OCI-LY3 (cell line): Measurements from ENCODE around the gene TAPT1.

Source experiments
- H2AFZ ChIP-seq: fragments of 200-600, 300-600 bp; shearing (Covaris generic); 2 replicates; pipeline ENCODE4 v1.6.0; 2014; ENCODE audit warnings: antibody characterized with exemption, low read depth, low read length
- H3K27ac ChIP-seq: fragments of 200-600, 300-600 bp; sonication (generic); 2 replicates; pipeline ENCODE4 v1.5.1; 2014; ENCODE audit warnings: mild to moderate bottlenecking, low read length, moderate library complexity, mixed read lengths
- H3K27me3 ChIP-seq: fragments of 200-600, 300-600 bp; sonication (generic); 2 replicates; pipeline ENCODE4 v1.6.1; 2014; ENCODE audit warnings: low read depth, low read length, mixed read lengths
- H3K36me3 ChIP-seq: fragments of 200-600, 300-600 bp; sonication (generic); replicated peaks from 2 replicates; pipeline ENCODE3; 2014; ENCODE audit warnings: low read depth, low read length, mixed read lengths
- H3K4me1 ChIP-seq: fragments of 300-600, 200-600 bp; sonication (generic); 2 replicates; pipeline ENCODE4 v1.6.1; 2014; ENCODE audit warnings: low read length, mixed read lengths
- H3K4me2 ChIP-seq: fragments of 200-600, 300-600 bp; sonication (generic); 2 replicates; pipeline ENCODE4 v1.6.1; 2014; ENCODE audit warnings: low read length, mixed read lengths
- H3K4me3 ChIP-seq: fragments of 300-600, 200-600 bp; sonication (generic); 2 replicates; pipeline ENCODE4 v1.5.1; 2014; ENCODE audit warnings: antibody characterized with exemption, mild to moderate bottlenecking, low read length, moderate library complexity
- H3K79me2 ChIP-seq: fragments of 300-600, 200-600 bp; shearing (Covaris generic); 2 replicates; pipeline ENCODE4 v1.6.1; 2014; ENCODE audit warnings: mild to moderate bottlenecking, low read length, mixed read lengths
- H3K9ac ChIP-seq: fragments of 300-600, 200-600 bp; shearing (Covaris generic); 2 replicates; pipeline ENCODE4 v1.6.0; 2014; ENCODE audit warnings: mild to moderate bottlenecking, low read length, moderate library complexity
- H3K9me3 ChIP-seq: fragments of 200-600, 300-600 bp; shearing (Covaris generic); 2 replicates; pipeline ENCODE4 v1.6.1; 2014; ENCODE audit warnings: low read length, mixed read lengths; ENCODE audit not compliant: insufficient read depth
- H4K20me1 ChIP-seq: fragments of 200-600, 300-600 bp; sonication (generic); 2 replicates; pipeline ENCODE4 v1.6.1; 2016; ENCODE audit warnings: low read length, mixed read lengths; ENCODE audit not compliant: insufficient read depth
- CTCF ChIP-seq: fragments of 200-600, 300-600 bp; sonication (generic); IDR thresholded peaks from 2 replicates; pipeline ENCODE4 v1.5.1; 2014; ENCODE audit warnings: antibody characterized with exemption, low read length, low read depth
- EZH2phosphoT487 ChIP-seq: fragments of 200-600 bp; shearing (Covaris generic); IDR thresholded peaks from 2 replicates; pipeline ENCODE4 v1.6.1; 2018; ENCODE audit warnings: antibody characterized with exemption, mixed run types, low read depth

The TAPT1 gene

GRCh38 chr4:16213121-16213520 lies 13.2 kb downstream of the TAPT1 start:
- Histone ChIP-seq H3K9me3 (no peaks in the 10 kb centered on the region), H3K79me2 (peaks cover 14% of the 10 kb centered on the region; the same call in 1 of the 2 replicates), H4K20me1 (peaks cover 16% of the 10 kb centered on the region), H3K4me3 (no peak overlapping the region), H3K27me3 (no peaks in the 10 kb centered on the region), H3K4me2 (no peak overlapping the region), H2AFZ (no peak overlapping the region), H3K4me1 (peaks cover 14% of the 10 kb centered on the region), H3K9ac (no peak overlapping the region), H3K36me3 (peaks cover 3% of the 10 kb centered on the region), H3K27ac (no peak overlapping the region)
- TF ChIP-seq CTCF (no peak), EZH2phosphoT487 (no peak)

- no peak overlapping the region for H3K9ac ChIP-seq
- H4K20me1 ChIP-seq: peaks cover 12% of the 10 kb centered on the region; the same call in 1 of the 2 replicates
- H3K4me2 ChIP-seq: no peak overlapping the region
- H3K4me3 ChIP-seq: no peak overlapping the region
- H3K79me2 ChIP-seq: peaks cover 10% of the 10 kb centered on the region; the same call in 1 of the 2 replicates
- no peaks in the 10 kb centered on the region for H3K27me3 ChIP-seq
- H2AFZ ChIP-seq: no peak overlapping the region
- peaks cover 7% of the 10 kb centered on the region for H3K4me1 ChIP-seq
- no peaks in the 10 kb centered on the region for H3K9me3 ChIP-seq
- H3K27ac ChIP-seq: no peak overlapping the region
- peaks cover 3% of the 10 kb centered on the region for H3K36me3 ChIP-seq
- TF ChIP-seq EZH2phosphoT487 (no peak), CTCF (no peak)
Measured at GRCh38 chr4:16212138-16212782, 14.0 kb downstream of the TAPT1 start.

GRCh38 chr4:16207409-16207808 lies 18.9 kb downstream of the TAPT1 start:
- Histone ChIP-seq H3K4me3 (no peak overlapping the region), H3K9ac (no peak overlapping the region), H3K4me1 (peaks cover 4% of the 10 kb centered on the region), H2AFZ (no peak overlapping the region), H3K27me3 (no peaks in the 10 kb centered on the region), H4K20me1 (peaks cover 7% of the 10 kb centered on the region; the same call in 1 of the 2 replicates), H3K27ac (no peak overlapping the region), H3K79me2 (no peaks in the 10 kb centered on the region), H3K4me2 (no peak overlapping the region), H3K9me3 (no peaks in the 10 kb centered on the region), H3K36me3 (no peaks in the 10 kb centered on the region)
- no peak for TF ChIP-seq CTCF
- no peak for TF ChIP-seq EZH2phosphoT487

- no peaks in the 10 kb centered on the region for H3K27me3 ChIP-seq
- H3K9ac ChIP-seq: no peak overlapping the region
- no peaks in the 10 kb centered on the region for H3K36me3 ChIP-seq
- H3K4me1 ChIP-seq: peaks cover 4% of the 10 kb centered on the region
- H3K4me3 ChIP-seq: no peak overlapping the region
- no peaks in the 10 kb centered on the region for H3K79me2 ChIP-seq
- H3K9me3 ChIP-seq: no peaks in the 10 kb centered on the region
- peaks cover 7% of the 10 kb centered on the region; the same call in 1 of the 2 replicates for H4K20me1 ChIP-seq
- no peak overlapping the region for H3K27ac ChIP-seq
- no peak overlapping the region for H2AFZ ChIP-seq
- no peak for TF ChIP-seq CTCF
- no peak for TF ChIP-seq EZH2phosphoT487
- no peak overlapping the region for H3K4me2 ChIP-seq
Measured at GRCh38 chr4:16206848-16207247, 19.4 kb downstream of the TAPT1 start.
